NCI-H82 (cell line): ENCODE results near the gene GDI2.
"Not testable (repeated sequence)": the region's sequence is repeated elsewhere in the genome, so short reads cannot be mapped to it uniquely, and the experiment has no call there.

Source experiments
- DNase-seq: peaks from one replicate; lab custom pipeline; 2025; lab: John Stamatoyannopoulos, UW

GDI2 gene

DNA sequence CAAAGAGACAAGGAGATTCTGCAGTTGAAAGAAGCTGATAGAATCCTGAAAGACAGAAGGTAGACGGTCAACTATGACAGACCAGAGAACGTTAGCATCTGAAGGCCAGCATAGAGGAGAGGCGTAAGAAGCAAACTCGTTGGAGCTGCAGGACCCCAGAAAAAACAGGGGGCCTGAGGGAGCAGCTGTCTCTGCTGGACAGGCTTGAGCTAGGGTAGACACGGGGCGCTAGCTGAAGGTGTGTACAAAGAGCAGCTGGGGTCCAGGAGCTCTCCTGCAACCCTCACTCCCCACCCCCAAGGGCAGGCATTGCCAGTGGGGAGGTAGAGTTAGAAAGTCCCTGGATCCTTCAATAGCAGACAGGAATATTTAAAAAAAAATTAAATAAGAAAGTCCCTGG, 14.6 kb upstream of the GDI2 start:
- DNase-seq: no peak

DNA sequence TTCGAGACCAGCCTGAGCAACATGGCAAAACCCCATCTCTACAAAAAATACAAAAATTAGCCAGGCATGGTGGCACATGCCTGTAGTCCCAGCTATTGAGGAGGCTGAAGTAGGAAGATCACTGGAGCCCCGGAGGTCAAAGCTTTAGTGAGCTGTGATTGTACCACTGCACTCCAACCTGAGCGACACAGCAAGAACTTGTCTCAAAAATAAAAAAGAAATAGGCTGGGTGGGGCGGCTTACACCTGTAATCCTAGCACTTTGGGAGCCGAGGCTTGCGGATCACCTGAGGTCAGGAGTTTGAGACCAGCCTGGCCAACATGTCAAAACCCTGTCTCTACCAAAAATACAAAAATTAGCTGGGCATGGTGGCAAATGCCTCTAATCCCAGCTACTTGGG, 13.3 kb upstream of the GDI2 start:
- DNase-seq: not testable (repeated sequence)

DNA sequence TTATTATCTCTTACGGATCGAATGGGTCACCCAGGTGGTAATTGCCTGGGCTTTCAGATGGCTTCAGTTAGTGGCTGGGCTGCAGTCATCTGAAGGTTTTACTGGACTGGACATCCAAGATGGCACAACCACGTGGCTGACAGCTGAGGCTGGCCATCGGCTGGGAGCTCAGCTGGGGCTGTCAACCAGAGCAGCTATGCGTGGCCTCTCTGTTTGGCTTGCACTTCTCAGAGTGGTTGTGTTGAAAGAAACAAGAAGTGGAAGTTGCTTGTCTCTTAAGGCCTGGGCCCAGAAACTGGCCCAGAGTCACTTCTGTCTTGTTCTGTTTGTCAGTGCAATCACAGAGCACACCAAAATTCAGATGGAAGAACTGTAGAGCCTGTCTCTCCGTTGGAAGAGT, 5.7 kb upstream of the GDI2 start:
- DNase-seq: no peak

DNA sequence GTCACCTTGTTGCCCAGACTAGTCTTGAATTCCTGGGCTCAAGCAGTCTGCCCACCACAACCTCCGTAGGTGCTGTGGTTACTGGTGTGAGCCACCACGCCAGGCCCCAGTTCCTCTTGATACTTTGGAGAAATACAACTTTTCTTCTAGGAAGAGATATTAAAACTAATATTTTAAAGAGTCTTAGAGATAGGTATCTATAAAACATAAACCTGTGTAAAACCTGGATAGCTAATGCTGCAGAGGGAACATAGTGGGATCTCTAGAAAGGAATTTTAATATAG, 4.8 kb upstream of the GDI2 start:
- DNase-seq: no peak

DNA sequence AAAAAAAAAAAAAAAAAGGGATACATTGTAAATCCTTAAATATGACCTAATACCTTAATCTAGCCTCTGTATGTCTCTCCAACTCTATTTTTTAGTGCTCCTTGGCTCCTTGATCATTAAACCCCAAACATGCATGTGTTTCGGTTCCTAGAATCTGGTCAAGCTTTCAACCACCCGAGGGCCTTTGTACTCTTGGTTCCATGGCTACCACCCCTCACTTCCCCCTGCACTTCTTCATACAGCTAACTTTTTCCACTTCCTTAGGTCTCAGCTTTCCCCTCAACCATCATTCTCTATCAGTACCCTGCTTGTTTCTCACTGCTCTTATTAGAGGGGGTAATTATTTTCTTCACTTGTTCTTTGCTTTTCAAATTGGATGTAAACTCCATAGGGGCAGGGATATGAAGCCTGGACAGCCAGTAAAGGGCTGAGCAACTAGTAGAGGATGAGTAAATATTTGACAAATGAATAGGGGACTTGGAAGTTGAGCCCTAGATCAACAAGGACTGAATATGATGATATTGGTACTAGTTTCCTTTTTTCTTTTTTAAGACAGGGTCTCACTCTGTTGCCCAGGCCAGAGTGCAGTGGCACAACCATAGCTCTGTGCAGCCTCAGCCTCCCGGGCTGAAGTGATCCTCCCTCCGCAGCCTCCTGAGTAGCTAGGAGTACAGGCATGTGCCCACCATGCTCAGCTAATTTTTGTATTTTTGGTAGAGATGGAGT, 4.3 kb upstream of the GDI2 start:
- DNase-seq: no peak

DNA sequence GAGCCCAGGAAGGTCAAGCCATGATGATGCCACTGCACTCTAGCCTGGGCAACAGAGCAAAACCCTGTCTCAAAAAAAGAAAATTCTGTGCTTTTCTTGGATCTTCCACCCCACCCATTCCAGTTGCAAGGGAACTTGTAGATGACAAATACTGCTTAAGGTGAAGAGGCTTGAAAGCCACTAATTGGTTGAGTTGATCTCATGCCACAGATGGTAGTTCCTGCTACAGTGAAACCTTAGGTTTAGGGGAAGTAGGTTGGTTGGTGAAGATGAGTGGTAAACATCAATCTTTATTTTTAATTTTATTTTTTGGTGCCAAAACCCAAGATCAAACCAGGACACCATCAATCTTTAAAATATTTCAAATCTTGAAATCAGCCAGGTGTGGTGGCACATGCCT, 2.9 kb upstream of the GDI2 start:
- DNase-seq: peak; percentile 9

DNA sequence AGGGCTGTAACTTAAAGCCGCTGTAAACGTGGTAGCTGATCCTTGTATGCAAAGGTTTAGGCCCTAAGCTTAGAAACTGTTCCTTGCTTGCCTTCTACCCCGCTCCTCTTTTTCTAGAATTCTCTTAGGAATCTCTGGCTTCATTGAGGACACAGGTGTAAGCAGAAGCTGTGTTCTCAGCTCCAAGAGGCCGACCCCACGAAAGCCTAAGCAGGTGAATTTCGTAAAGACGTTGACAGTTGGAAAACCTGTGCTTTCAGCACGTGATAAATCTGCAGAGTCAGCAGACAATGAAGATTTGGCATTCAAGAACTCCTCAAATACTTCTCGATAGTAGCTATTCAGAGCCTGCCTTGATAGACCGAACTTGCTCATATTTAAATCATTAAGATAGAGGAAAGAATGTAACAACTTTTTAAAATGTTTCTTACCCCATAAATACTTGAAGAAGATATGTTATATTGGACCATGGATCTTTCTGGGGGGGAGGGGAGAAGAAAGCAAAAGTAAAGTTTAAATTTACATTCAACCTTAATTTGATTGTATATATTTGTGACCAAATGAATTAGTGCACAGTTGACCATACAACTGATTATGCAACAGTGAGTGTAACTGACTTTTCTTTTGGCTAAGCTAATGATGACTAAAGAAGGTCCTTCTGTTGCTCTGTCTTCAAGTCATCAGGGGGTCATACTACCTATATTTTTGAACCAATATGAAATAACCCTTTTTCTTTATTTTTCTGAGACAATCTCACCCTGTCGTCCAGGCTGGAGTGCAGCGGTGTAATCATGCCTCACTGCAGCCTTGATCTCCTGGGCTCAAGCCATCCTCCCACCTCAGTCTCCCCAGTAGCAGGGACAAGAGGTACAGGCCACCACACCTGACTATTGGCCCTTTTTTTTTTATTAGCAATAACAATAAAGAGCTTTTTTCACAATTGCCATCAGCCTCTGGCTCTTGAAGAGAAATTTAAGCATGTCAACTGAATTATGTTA, 1.2 kb upstream of the GDI2 start:
- peak; percentile 52 for DNase-seq

DNA sequence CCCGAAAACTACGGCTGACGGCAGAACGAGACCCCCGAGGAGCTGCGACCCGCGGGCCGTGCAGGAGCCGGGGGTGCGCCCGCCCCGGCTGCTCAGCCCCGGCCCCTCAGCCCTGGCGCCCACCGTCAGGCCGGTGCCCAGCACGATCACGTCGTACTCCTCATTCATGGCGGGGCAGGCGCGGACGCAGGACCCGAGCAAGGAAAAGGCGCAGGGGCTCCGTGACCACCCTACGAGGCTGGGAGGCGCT, 218 bp downstream of the GDI2 start:
- no peak for DNase-seq

DNA sequence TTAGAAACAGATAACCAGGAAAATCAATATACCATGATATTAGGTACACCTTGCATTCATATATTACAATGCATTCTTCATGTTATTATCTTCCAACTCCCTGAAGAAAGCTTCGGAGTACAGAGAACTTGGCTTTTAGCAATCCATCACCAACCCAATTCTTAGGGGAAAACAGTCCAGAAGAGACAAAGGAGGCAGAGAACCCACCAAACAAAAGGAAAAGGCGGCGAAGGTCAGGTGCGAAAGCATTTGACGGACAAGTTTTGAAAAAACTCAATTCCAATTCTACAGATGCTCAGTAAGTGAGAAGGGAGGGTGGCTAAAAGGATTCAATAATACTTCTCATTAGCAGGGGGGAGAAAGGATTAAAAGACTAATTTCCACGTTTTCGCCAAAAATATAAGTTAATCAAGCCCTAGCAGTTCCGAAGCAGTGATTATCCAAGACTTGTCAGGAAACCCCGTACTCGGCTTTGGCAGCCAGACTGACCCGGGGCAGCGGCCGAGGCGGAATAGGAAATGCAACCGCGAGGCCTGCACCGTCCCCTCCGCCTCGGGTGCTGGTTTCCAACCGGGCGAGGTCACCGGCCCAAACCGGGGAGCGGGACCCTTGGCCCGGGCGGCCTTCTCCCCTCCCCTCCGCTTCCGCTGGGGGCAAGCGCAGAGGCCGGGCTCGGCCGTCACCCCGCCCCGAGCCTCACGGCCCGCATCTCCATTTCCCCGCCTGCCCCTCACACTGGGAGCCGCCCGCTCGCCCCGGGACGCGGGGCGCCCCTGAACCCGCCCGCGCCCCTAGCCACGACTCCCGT, 747 bp downstream of the GDI2 start:
- DNase-seq: peak; percentile 52

DNA sequence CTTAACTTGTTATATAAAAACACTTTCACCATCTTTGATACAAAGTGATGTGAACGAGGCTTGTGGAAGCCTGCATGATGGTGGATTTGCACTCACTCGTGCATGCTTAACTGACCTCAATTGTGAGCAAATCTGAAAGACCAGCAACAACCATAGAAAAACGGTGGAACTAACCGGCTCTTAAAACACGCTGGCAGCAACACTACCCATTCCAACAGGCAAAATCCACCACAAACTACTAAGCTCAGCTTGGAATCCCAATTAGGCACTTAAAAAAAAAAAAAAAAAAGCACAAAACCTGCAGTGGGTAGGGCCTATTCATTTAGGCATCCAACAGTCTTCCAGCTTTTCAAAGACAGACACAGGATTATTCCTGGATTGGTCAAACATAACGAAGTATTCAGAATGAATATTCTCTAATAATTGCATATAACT, 1.8 kb downstream of the GDI2 start:
- DNase-seq: peak; percentile 55

DNA sequence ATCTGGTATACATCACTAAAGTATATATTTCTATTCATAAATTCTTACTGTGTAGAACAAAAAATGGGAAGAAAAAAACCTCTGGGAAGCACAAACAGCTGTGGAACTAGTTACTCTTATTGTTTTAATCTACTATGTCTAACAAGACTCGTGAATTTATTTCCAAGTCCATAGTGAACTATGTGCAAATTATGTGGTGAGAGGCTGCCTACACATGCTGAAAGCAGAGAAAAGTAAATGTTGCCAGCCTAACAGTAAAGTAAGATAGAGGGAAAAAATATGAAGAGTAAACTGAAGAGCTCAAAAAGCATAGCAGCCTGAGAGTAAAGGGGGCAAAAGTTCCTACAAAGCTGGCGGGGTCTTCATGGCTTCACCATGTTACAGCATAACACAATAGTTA, 3.0 kb downstream of the GDI2 start:
- DNase-seq: no peak

DNA sequence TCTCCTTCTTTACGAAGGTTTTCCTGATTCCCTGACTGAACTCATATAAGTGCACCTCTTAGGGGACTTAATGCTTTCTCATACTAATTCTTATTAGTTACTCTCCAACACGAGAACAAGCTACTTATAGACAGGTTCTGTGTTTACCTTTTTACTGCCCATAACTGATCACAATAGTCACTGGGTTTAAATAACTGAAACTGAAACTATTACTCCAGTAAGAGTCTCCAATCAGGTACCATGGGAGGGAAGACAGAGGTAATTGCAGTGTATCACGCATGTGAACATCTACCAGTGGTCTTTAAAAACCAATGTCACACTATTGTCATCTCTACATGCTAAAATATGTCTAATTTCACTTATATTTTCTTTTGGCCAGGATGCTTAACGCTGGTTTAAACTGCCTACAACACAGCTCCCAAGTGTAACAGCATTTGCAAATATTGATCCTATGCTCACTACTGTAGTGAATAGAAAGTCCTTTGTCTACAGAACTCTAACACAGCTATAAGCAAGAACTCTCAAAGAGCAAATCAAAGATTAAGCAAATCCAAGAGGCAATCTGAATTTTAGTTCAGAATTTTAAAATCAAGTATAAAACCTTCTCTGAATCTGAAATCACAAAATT, 3.6 kb downstream of the GDI2 start:
- DNase-seq: no peak

DNA sequence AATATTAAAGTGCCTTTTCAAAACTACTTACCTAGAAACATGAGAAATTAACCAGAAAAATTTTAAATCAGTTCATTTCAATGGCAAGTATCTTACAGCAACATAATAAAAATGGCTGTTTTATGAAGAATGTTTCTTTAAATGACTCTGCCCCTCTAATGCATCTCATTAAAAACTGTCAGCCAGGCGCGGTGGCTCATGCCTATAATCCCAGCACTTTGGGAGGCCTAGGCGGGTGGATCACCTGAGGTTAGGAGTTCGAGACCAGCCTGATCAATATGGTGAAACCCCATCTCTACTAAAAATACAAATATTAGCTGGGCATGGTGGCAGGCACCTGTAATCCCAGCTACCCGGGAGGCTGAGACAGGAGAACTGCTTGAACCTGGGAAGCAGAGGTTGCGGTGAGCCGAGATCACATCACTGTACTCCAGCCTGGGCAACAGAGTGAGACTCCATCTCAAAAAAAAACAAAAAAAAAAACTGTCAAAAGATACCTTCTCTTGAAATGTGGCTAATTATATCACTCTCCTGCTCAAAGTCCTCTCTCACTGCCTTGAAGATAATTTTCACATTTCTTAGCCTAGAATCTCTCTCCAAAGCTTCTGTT, 4.3 kb downstream of the GDI2 start:
- not testable (repeated sequence) for DNase-seq

DNA sequence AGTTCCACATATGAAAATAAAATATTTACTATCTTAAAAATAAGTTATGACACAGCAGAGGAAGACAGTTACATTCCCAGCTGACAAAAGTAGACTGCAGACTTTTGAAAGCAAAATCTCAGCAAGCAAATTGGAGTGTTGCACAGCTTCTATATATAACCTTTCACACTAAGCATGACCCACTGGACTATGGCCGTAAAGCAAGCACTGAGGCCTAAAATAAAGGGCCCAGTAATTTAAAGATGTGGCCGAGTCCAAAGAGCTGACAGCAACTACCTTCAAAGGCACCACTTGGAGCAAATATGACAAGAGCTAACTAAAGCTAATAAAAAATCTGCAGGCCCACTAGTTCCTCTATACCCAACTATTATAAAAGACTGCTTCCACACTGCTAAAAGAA, 6.5 kb downstream of the GDI2 start:
- no peak for DNase-seq

DNA sequence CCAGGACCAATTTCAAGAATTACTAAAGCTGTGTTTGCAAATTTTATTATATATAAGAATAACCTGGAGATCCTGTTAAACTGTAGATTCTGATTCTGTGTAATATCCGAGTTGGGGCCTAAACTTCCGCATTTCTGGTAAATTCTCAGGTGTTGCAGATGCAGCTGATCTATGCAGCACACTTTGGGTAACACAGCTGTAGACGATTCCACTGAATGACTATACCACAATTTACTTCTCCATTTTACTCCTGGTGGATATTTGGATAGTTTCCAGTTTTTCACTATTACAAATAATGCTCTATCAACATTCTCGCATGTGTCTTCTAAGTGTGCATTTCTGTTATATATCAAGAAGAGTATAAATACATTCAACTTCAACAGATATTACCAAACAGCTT, 7.5 kb downstream of the GDI2 start:
- no peak for DNase-seq

DNA sequence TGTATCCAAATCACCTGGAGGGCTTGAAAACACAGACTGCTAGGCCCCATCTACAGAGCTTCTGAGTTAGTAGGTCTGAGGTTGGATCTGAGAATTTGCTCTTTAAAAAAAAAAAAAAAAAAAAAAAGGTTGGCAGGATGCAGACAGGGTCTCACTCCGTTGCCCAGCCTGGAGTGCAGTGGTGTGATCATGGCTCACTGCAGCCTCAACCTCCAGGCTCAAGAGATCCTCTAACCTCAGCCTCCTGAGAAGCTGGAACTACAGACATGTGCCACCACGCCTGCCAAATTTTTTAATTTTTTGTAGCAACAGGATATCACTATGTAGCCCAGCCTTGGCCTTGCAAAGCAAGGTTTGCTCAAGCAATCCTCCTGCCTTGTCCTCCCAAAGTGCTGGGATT, 8.0 kb downstream of the GDI2 start:
- DNase-seq: no peak

DNA sequence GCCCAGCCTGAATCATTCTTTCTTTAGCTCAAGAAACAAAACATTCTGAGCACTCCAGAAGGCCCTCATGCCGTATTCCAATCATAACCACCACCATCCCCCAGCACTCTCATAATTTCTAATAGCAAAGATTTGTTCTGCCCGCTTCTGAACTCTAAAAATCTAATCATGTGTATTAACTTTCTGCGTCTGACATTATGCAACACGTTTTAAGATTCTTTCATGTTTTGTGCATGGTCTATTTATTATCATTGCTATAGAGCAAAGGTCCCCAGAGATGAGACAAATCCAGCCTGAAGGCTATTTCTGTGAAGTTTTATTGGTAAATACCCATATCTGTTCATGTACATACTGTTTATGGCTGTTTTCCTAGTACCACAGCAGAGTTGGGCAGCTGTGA, 8.8 kb downstream of the GDI2 start:
- DNase-seq: no peak

DNA sequence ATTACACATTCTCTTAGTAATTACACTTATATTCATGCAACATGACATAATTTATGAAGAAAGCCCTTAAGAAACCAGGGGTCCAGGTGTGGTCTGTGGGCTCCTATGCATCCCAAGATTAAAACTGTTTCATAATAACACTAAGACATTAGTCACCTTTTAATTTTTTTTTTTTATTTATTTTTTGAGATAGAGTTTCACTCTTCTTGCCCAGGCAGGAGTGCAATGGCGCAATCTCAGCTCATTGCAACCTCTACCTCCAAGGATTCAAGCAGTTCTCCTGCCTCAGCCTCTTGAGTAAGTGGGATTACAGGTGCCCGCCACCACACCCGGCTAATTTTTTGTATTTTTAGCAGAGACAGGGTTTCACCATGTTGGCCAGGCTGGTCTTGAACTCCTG, 12.5 kb downstream of the GDI2 start:
- no peak for DNase-seq

DNA sequence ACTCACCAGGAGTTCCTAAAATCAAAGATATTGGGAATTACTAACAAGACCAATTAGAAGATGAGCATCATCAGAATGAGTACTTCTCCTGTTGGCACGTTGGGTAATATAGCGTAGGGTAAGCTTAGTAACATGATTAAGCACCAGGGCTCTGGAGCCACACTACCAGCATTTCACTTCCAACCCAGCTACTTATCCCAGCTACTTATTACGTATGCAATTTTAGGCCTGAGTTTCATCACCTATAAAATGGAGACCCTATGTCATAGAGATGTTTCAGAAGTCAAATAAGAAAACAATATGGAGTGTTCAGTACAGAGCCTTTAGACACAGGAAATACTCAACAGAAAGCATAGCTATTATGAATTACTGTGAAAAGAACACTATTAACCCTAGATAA, 19.0 kb downstream of the GDI2 start:
- no peak for DNase-seq

DNA sequence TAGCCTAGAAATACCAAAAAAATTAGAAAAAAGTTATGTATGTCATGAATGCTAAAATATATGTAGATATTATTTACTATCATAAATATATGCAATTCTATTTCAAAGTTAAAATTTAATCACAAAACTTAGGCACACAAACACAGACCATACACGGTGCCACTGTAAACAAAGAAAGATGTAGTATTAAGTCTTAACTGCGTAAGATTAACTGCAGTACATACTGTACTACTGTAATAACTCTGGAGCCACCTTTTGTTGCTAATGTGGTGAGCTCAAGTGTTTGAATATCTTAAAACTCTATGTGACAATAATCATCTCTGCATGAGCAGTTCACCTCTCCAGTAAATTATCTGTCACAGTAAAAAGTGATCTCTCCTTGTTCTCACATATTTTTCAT, 23.6 kb downstream of the GDI2 start:
- no peak for DNase-seq

DNA sequence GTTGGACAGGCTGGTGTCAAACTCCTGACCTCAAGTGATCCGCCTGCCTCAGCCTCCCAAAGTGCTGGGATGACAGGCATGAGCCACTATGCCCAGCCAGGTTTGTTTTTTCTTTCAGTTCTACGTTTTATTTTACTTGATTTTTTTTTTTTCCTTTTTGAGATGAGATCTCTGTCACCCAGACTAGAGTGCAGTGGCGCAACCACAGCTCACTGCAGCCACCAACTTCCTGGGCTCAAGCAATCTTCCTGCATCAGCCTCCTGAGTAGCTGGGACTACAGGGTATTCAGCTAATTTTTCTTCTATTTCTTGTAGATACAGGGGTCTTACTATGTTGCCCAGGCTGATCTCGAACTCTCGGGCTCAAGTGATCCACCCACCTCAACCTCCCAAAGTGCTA, 24.3 kb downstream of the GDI2 start:
- DNase-seq: no peak

DNA sequence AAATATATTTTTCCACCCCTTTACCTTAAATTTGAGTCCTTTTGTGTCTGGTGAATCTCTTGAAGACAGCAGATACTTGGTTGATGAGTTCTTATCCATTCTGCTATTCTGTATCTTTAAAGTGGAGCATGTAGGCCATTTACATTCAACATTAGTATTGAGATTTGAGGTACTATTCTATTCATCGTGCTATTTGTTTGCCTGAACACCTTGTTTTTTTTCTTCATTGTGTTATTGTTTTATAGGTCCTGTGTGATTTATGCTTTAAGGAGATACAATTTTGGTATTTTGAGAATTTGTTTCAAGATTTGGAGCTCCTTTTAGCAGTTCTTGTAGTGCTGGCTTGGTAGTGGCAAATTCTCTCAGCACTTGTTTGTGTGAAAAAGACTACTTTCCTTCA, 29.9 kb downstream of the GDI2 start:
- DNase-seq: no peak
